ENCODE measurements around the gene KNOP1. TPM values are rescaled to one million over a fixed set of nuclear protein-coding genes. Genes with fewer than 3 reads are reported as not detected.

KNOP1 gene
- total RNA-seq, 1 experiment from 2014 or later = 93.9 TPM

DNA sequence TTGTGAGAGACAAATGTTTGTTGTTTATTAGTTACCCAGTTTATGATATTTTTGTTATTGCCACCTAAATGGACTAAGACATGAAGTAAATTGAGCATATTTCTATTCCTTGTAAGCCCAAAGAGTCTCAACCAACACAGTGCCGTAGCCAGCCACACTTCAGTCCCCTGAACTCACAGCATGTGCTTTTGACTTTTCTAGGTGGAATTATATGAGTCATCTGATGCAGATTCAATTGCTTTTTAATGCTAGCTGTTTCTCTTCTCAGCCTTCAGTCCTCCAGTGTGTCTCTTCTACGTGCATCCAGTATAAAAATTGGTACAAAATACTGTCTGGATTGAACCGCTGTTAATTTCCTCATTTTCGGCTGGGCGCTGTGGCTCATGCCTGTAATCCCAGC lies 39.0 kb upstream of the KNOP1 start:
- no peak overlapping the region for H2BK12ac ChIP-seq (ENCODE audit: insufficient read length, low read depth, low read length)

More for the DNA sequence above, 39.0 kb upstream of the KNOP1 start:
- H3K9me3 ChIP-seq (ENCODE audit: control insufficient read depth, low read depth, low read length) = no peaks in the 10 kb centered on the region
- no CpG with 5 or more reads among the region's 5 CpGs for WGBS (ENCODE audit: extremely low coverage, insufficient read length, low lambda C conversion rate)
- H2BK20ac ChIP-seq (ENCODE audit: low read depth, low read length, poor library complexity, severe bottlenecking) = no peak overlapping the region
- H3K4me2 ChIP-seq (ENCODE audit: insufficient read depth, insufficient read length, low read length) = no peak overlapping the region
- Mint-ChIP-seq H3K9me3 (no peaks in the 10 kb centered on the region), H3K4me1 (peaks cover 5 to 9% of the 10 kb centered on the region in 2 experiments; a peak in 3 of 4 replicates), H3K4me3 (no peak overlapping the region), H3K27me3 (ENCODE audit: low read depth) (no peaks in the 10 kb centered on the region), H3K27ac (no peak overlapping the region; a peak in 1 of 7 replicates), H3K36me3 (ENCODE audit: insufficient read depth in 1 of 3, low read depth in 3 of 3) (no peaks in the 10 kb centered on the region)
- H3K56ac ChIP-seq (ENCODE audit: insufficient read length, low read depth, low read length) = no peak overlapping the region
- no peak overlapping the region for H2BK120ac ChIP-seq (ENCODE audit: low read depth, low read length, poor library complexity, severe bottlenecking)
- no peaks in the 10 kb centered on the region for H3K4me1 ChIP-seq (ENCODE audit: insufficient read depth, low read length)
- H3K23ac ChIP-seq (ENCODE audit: insufficient read length, low read depth, low read length) = no peak overlapping the region
- H3K27me3 ChIP-seq (ENCODE audit: insufficient read depth, low read length) = no peaks in the 10 kb centered on the region
- H4K91ac ChIP-seq (ENCODE audit: insufficient read length, low read depth, low read length) = no peak overlapping the region
- H4K5ac ChIP-seq (ENCODE audit: insufficient read length, low read depth, low read length) = no peak overlapping the region
- H4K8ac ChIP-seq (replicated peaks; ENCODE audit: insufficient read length, low read depth, low read length) = no peak overlapping the region
- H2AK5ac ChIP-seq (ENCODE audit: insufficient read length, low read length) = no peak overlapping the region
- no peak overlapping the region for H3K14ac ChIP-seq (ENCODE audit: insufficient read depth, low read length)
- H3T11ph ChIP-seq (ENCODE audit: low read length) = no peak overlapping the region
- no peak for DNase-seq
- no peaks in the 10 kb centered on the region for H3K79me1 ChIP-seq (ENCODE audit: insufficient read depth, low read depth, low read length, poor library complexity, severe bottlenecking)
- H3K23me2 ChIP-seq (ENCODE audit: insufficient read length, low read depth, low read length, poor library complexity, severe bottlenecking) = no peaks in the 10 kb centered on the region
- no peak overlapping the region for H3K4ac ChIP-seq (ENCODE audit: low read depth, low read length)
- no peak overlapping the region for H2BK5ac ChIP-seq (ENCODE audit: insufficient read length, low read length)
- no peak overlapping the region for H3K9ac ChIP-seq (ENCODE audit: extremely low read depth, insufficient read length, low read length)
- no peak overlapping the region for H3K18ac ChIP-seq (ENCODE audit: insufficient read length, low read depth, low read length)
- no peak overlapping the region for H3K27ac ChIP-seq (ENCODE audit: insufficient read length, low read depth, low read length)
- H2BK15ac ChIP-seq (ENCODE audit: low read depth, low read length) = no peak overlapping the region
- no peaks in the 10 kb centered on the region for H3K79me2 ChIP-seq (ENCODE audit: insufficient read depth, low read length)
- H4K20me1 ChIP-seq (ENCODE audit: control insufficient read depth, insufficient read depth, insufficient read length) = no peaks in the 10 kb centered on the region
- TF ChIP-seq, protein P1, sequence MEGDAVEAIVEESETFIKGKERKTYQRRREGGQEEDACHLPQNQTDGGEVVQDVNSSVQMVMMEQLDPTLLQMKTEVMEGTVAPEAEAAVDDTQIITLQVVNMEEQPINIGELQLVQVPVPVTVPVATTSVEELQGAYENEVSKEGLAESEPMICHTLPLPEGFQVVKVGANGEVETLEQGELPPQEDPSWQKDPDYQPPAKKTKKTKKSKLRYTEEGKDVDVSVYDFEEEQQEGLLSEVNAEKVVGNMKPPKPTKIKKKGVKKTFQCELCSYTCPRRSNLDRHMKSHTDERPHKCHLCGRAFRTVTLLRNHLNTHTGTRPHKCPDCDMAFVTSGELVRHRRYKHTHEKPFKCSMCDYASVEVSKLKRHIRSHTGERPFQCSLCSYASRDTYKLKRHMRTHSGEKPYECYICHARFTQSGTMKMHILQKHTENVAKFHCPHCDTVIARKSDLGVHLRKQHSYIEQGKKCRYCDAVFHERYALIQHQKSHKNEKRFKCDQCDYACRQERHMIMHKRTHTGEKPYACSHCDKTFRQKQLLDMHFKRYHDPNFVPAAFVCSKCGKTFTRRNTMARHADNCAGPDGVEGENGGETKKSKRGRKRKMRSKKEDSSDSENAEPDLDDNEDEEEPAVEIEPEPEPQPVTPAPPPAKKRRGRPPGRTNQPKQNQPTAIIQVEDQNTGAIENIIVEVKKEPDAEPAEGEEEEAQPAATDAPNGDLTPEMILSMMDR (conservative IDR thresholded peaks at IDR 0.05) = no peak
- H2AFZ ChIP-seq (ENCODE audit: low read length) = no peak overlapping the region
